Epithelial cell of esophagus (primary cell): ENCODE results near the gene TOX4.

Source experiments
- DNase-seq: peaks from one replicate; pipeline ENCODE4 v3.0.0; 2010; ENCODE audit warnings: low read depth
- H3K4me3 ChIP-seq: 2 replicates; pipeline ENCODE4 v1.5.1; 2011; ENCODE audit warnings: mild to moderate bottlenecking, low read length, control low read depth
- CTCF ChIP-seq: IDR thresholded peaks from 2 replicates; pipeline ENCODE4 v1.5.1; 2011; ENCODE audit warnings: low read depth, mild to moderate bottlenecking, low read length, control low read depth, inconsistent platforms; ENCODE audit not compliant: insufficient read depth; ENCODE audit errors: missing control alignments

TOX4 gene

GRCh38 chr14:21449899-21450216 is 27.1 kb upstream of the TOX4 start:
- no peak for DNase-seq
- H3K4me3 ChIP-seq: no peak overlapping the region
- TF ChIP-seq CTCF: no peak

- DNase-seq: no peak
- TF ChIP-seq CTCF: no peak
- peak overlapping the region; percentile 83 for H3K4me3 ChIP-seq
These were observed 22.0 kb upstream of the TOX4 start for GRCh38 chr14:21454843-21455544.

- no peak for TF ChIP-seq CTCF
- peak overlapping the region; percentile 83 for H3K4me3 ChIP-seq
- peak; percentile 40 for DNase-seq
These were observed 21.4 kb upstream of the TOX4 start for GRCh38 chr14:21455592-21455911.

GRCh38 chr14:21455912-21456667 is 20.9 kb upstream of the TOX4 start, which contains the start of gene CHD8:
Gene CHD8 (minus strand): TSS chr14:21456123. CDS start chr14:21431643, 24,480 bp downstream.
- peak; percentile 53 for TF ChIP-seq CTCF
- DNase-seq: peak; percentile 100
- peak within 1 kb of the TSS; percentile 83 for H3K4me3 ChIP-seq

GRCh38 chr14:21467616-21468015 is 9.4 kb upstream of the TOX4 start:
- DNase-seq: peak; percentile 43
- no peak for TF ChIP-seq CTCF
- no peak overlapping the region for H3K4me3 ChIP-seq

GRCh38 chr14:21475767-21476522 is 1.1 kb upstream of the TOX4 start:
- TF ChIP-seq CTCF: no peak
- H3K4me3 ChIP-seq: peak overlapping the region; percentile 98
- no peak for DNase-seq
